ENCODE measurements around the gene SLIT3.
A peak's percentile ranks its signal among the peaks of the same experiment; 100 is the strongest.

The SLIT3 gene

DNA sequence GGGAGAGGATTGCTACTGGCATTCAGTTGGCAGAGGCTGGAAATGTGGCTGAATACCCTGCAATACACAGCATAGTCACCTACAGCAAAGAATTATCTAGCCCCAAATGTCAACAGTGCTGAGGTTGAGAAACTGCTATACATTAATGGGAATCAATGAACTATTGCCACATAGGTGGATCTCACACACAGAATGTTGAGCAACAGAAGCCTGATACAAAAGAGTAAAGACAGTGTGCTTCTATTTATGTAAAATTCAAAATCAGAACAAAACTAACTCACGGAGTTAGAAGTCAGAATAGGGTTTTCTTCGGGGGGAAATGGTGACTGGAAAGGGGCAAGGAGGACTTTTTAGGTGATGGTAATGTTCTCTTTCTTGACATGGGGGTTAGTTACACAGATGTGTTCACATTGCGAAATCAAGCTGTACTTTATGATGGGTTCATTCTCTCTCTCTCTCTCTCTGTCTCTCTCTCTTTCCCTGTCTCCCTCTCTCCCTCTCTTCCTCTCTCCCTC is 676.0 kb downstream of the SLIT3 start:
- H3K4me3 ChIP-seq (ENCODE audit: low read length), result no peak overlapping the region
- no peak for TF ChIP-seq CTCF (conservative IDR thresholded peaks at IDR 0.05; ENCODE audit: low read depth, low read length)
- no peak for DNase-seq (ENCODE audit: low read depth)

DNA sequence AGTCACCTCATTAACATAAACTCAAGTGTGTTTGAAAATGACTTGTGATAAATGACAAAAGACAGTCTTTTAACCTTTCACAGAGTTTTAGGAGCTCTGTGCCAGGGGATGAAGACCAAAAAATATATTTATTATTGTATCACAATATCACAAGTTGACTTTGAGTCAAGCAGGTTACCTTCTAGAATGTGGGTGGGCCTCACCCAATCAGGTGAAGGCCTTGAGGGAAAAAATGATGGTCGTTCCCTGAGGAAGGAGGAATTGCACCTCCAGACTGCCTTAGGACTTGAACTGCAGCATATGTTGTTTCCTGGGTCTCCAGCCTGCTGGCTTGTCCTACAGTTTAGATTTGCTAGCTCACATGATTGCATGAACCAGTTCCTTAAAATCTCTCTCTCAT is 680.1 kb downstream of the SLIT3 start:
- no peak for TF ChIP-seq CTCF (conservative IDR thresholded peaks at IDR 0.05; ENCODE audit: low read depth, low read length)
- DNase-seq (ENCODE audit: low read depth), result no peak
- H3K4me3 ChIP-seq (ENCODE audit: low read length), result no peak overlapping the region

GRCh38 chr5:168614661-168615060 is 686.3 kb downstream of the SLIT3 start:
- H3K4me3 ChIP-seq (ENCODE audit: low read length), result no peak overlapping the region
- no peak for TF ChIP-seq CTCF (conservative IDR thresholded peaks at IDR 0.05; ENCODE audit: low read depth, low read length)
- no peak for DNase-seq (ENCODE audit: low read depth)

DNA sequence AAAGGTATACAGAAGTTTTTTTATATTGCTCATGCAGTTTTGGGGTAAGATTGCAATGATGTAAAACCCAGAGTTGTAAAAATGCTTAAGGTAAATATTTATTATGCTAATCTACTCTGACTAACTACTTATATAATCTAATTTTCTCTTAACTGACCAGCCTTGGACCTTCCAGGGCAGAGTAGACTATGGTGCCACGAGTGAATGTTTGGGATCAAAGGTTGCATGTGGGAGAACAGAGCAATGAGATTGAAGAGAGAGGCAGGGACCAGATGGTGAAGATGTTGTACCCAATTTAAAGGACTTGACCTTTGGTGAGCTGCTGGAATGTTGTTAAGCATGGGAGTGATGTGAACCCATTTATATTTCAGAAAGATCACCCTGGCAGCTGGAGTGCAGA is 686.9 kb downstream of the SLIT3 start:
- TF ChIP-seq CTCF (conservative IDR thresholded peaks at IDR 0.05; ENCODE audit: low read depth, low read length), result no peak
- no peak overlapping the region for H3K4me3 ChIP-seq (ENCODE audit: low read length)
- no peak for DNase-seq (ENCODE audit: low read depth)

DNA sequence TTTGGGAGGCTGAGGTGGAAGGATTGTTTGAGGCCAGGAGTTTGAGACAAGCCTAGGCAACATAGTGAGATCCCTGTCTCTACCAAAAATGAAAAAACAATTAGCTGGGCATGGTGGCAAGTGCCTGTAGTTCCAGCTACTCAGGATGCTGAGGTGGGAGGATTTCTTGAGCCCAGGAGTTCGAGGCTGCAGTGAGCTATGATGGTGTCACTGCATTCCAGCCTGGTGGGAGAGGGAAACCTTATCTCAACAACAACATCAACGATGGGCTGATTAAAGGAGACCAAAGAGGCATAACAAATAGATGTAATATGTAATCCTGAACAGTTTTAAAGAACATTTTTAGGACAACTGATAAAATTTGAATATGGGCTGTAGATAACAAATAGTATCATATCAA is 687.5 kb downstream of the SLIT3 start:
- DNase-seq (ENCODE audit: low read depth), result no peak
- no peak overlapping the region for H3K4me3 ChIP-seq (ENCODE audit: low read length)
- TF ChIP-seq CTCF (conservative IDR thresholded peaks at IDR 0.05; ENCODE audit: low read depth, low read length), result no peak

DNA sequence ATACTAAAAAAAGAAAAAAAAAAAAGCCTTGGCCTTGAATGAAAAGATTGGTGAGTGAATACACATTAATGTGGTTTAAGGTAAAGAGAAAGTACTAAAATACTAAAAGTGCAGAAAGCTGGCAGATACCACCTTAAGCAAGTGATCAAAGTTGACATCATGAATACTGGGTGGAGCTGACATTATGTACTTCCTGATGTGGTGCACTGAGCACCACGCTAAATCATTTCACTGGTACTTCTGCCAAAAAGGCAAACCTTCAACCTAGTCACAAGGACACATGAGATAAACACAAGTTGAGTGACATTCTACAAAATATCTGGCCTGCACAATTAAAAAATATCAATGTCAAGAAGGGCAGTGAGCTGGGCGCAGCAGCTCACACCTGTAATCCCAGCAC is 687.9 kb downstream of the SLIT3 start:
- no peak overlapping the region for H3K4me3 ChIP-seq (ENCODE audit: low read length)
- no peak for TF ChIP-seq CTCF (conservative IDR thresholded peaks at IDR 0.05; ENCODE audit: low read depth, low read length)
- DNase-seq (ENCODE audit: low read depth), result no peak

- peak; percentile 44 for DNase-seq (ENCODE audit: low read depth)
- no peak for TF ChIP-seq CTCF (conservative IDR thresholded peaks at IDR 0.05; ENCODE audit: low read depth, low read length)
- no peak overlapping the region for H3K4me3 ChIP-seq (ENCODE audit: low read length)
Measured at GRCh38 chr5:168612123-168612522, 688.8 kb downstream of the SLIT3 start.

All from retinal pigment epithelial cell (primary cell).